ENCODE data around the gene SRPK3.

SRPK3 gene

DNA sequence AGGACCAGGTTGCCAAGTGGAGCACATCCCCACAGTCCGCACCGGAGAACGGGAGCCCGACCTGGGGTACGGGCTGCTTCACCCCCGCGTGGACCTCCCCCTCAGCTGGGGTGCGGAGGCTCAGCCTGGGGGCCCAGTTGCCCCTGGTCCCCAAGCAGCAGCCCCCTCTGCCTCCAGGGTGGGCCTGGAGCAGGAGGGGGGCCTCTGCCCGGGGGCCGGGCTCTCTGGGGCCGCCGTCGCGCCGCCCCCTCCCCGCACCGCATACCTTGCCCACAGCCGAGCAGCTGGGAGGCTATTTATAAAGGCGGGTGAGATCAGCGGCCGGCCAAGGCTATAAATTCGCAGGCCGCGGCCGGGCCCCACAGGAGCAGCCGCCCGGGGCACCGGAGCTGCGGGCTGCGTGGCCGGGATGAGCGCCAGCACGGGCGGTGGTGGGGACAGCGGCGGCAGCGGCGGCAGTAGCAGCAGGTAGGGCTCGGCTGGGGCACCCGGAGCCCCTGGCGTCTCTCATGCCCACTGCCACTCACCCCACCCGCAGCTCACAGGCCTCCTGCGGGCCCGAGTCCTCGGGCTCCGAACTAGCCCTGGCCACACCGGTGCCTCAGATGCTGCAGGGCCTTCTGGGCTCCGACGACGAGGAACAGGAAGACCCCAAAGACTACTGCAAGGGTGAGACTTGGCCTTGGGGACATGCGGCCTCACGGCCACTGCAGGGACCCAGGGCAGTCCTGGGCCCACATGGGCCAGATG lies at the start of gene SRPK3:
Gene SRPK3 (plus strand): TSS at position 364 of the 750 bp plus-strand sequence. CDS start 46 bp downstream, at position 410.
- no peaks in the 10 kb centered on the region for H3K9me3 ChIP-seq (ENCODE audit: insufficient read depth, low read depth, low read length)
- H3K27ac ChIP-seq (ENCODE audit: low read length), result no peak within 1 kb of the TSS
- H3K9ac ChIP-seq (ENCODE audit: low read depth, low read length), result no peak within 1 kb of the TSS
- no peaks in the 10 kb centered on the region for H3K4me1 ChIP-seq (ENCODE audit: insufficient read depth, low read length)
- no peaks in the 10 kb centered on the region for H3K27me3 ChIP-seq (ENCODE audit: insufficient read depth, low read length)
- H3K4me3 ChIP-seq (ENCODE audit: low read length), result no peak within 1 kb of the TSS
- H3K36me3 ChIP-seq (ENCODE audit: insufficient read depth, low read depth, low read length), result no peaks in the 10 kb centered on the region

DNA sequence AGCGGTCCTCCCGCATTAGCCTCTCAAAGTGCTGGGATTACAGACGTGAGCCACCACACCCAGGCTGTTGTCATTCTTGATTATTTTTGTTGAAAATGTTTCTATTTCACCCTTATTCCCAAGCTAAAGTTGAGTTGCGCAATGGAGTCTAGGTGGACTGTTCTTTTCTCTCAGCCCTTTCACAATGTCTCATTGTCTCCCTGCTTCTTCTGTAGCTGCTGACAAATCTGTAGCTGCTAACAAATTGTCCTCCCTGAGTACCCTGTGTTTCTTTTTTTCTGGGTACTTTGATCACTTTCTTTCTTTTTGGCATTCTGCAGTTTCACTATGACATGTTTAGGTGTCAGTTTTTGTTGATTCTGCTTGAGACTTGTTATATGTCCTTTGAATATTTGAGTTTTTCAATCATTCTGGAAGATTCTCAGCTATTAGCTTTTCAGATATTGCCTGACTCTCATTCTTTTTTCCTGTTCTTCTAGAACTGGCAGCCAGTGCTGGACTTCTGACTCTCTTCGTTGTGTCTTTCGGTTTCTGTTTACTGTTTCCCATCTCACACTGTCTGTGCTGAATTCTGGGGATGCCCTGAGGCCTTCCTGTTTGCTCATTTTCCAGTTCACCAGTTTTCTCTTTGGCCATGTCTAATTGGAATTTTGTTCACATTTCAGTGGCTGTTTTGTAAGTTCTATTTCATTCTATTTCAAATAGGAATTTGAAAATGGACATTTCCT lies 49.6 kb upstream of the SRPK3 start:
- H3K9me3 ChIP-seq (ENCODE audit: insufficient read depth, low read depth, low read length), result no peaks in the 10 kb centered on the region
- peaks cover 9% of the 10 kb centered on the region; the same call in 1 of the 2 replicates for H3K4me1 ChIP-seq (ENCODE audit: insufficient read depth, low read length)
- no peaks in the 10 kb centered on the region for H3K27me3 ChIP-seq (ENCODE audit: insufficient read depth, low read length)
- no peak overlapping the region for H3K4me3 ChIP-seq (ENCODE audit: low read length)
- no peak overlapping the region for H3K9ac ChIP-seq (ENCODE audit: low read depth, low read length)
- no peak overlapping the region for H3K27ac ChIP-seq (ENCODE audit: low read length)
- no peaks in the 10 kb centered on the region for H3K36me3 ChIP-seq (ENCODE audit: insufficient read depth, low read depth, low read length)

- no peaks in the 10 kb centered on the region for H3K27me3 ChIP-seq (ENCODE audit: insufficient read depth, low read length)
- no peak overlapping the region for H3K27ac ChIP-seq (ENCODE audit: low read length)
- H3K9ac ChIP-seq (ENCODE audit: low read depth, low read length), result no peak overlapping the region
- no peak overlapping the region for H3K4me3 ChIP-seq (ENCODE audit: low read length)
- no peaks in the 10 kb centered on the region for H3K9me3 ChIP-seq (ENCODE audit: insufficient read depth, low read depth, low read length)
- peaks cover 8% of the 10 kb centered on the region; the same call in 1 of the 2 replicates for H3K4me1 ChIP-seq (ENCODE audit: insufficient read depth, low read length)
- no peaks in the 10 kb centered on the region for H3K36me3 ChIP-seq (ENCODE audit: insufficient read depth, low read depth, low read length)
These were observed 49.0 kb upstream of the SRPK3 start for GRCh38 chrX:153731845-153732215.

DNA sequence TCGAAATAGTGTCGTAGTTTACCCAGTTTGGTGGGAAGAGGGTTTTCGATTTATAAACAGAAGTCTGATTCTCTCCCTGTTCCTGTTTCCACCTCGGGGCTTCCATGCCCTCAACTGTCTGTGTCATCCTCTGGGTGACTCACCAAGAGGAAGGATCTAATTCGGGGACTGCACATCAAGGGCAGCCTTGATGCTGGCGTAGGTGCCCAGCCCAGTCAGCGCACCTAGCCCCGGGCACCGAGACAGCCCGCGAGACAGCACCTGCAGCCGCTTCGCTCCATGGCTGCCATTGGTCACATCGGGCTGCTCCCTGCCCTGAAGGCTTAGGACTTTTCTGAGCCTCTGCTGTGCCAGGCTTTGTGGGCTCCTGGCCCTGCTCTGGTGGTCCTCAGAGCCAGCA lies 48.4 kb upstream of the SRPK3 start:
- Histone ChIP-seq H3K27ac (ENCODE audit: low read length) (no peak overlapping the region), H3K4me1 (ENCODE audit: insufficient read depth, low read length) (peaks cover 3% of the 10 kb centered on the region; the same call in 1 of the 2 replicates)

DNA sequence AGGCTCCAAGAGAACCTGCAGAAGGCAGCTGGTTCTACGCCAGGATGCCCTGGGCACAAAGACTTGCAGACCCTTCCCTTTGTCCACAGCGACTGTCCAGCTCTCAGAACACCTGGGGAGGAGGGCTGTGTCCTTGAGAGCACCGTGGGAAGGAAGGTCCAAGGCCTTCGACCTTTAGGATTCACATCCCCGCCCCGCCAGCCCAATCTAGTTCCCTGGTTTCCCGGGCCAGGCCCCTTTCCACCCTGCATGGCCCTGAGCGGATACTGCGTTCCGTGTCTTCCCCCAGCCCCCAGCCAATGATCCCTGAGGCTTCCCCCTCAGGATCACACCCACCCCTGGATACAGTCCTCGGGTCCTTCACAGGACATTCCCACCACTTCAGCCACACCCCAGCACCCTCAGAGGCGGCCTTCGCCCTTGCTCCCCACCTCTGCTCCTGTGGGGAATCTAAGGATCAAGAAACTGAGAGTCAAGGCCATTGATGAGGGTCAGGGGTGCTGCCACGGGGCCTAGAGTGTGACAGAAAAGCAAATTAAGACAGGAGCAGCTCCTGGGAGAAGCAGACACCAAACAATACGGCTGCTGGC lies 47.1 kb upstream of the SRPK3 start:
- no peaks in the 10 kb centered on the region for H3K27me3 ChIP-seq (ENCODE audit: insufficient read depth, low read length)
- no peaks in the 10 kb centered on the region for H3K36me3 ChIP-seq (ENCODE audit: insufficient read depth, low read depth, low read length)
- no peak overlapping the region for H3K9ac ChIP-seq (ENCODE audit: low read depth, low read length)
- H3K27ac ChIP-seq (ENCODE audit: low read length), result no peak overlapping the region
- no peak overlapping the region for H3K4me3 ChIP-seq (ENCODE audit: low read length)
- H3K9me3 ChIP-seq (ENCODE audit: insufficient read depth, low read depth, low read length), result no peaks in the 10 kb centered on the region
- no peaks in the 10 kb centered on the region for H3K4me1 ChIP-seq (ENCODE audit: insufficient read depth, low read length)

More for the DNA sequence above, 48.4 kb upstream of the SRPK3 start:
- no peak overlapping the region for H3K4me3 ChIP-seq (ENCODE audit: low read length)
- H3K36me3 ChIP-seq (ENCODE audit: insufficient read depth, low read depth, low read length), result no peaks in the 10 kb centered on the region
- no peaks in the 10 kb centered on the region for H3K27me3 ChIP-seq (ENCODE audit: insufficient read depth, low read length)
- no peaks in the 10 kb centered on the region for H3K9me3 ChIP-seq (ENCODE audit: insufficient read depth, low read depth, low read length)
- H3K9ac ChIP-seq (ENCODE audit: low read depth, low read length), result no peak overlapping the region

GRCh38 chrX:153734871-153735270 lies 46.0 kb upstream of the SRPK3 start:
- no peak overlapping the region for H3K9ac ChIP-seq (ENCODE audit: low read depth, low read length)
- H3K36me3 ChIP-seq (ENCODE audit: insufficient read depth, low read depth, low read length), result no peaks in the 10 kb centered on the region
- H3K4me1 ChIP-seq (ENCODE audit: insufficient read depth, low read length), result no peaks in the 10 kb centered on the region
- H3K27me3 ChIP-seq (ENCODE audit: insufficient read depth, low read length), result no peaks in the 10 kb centered on the region
- no peak overlapping the region for H3K27ac ChIP-seq (ENCODE audit: low read length)
- no peaks in the 10 kb centered on the region for H3K9me3 ChIP-seq (ENCODE audit: insufficient read depth, low read depth, low read length)
- no peak overlapping the region for H3K4me3 ChIP-seq (ENCODE audit: low read length)

DNA sequence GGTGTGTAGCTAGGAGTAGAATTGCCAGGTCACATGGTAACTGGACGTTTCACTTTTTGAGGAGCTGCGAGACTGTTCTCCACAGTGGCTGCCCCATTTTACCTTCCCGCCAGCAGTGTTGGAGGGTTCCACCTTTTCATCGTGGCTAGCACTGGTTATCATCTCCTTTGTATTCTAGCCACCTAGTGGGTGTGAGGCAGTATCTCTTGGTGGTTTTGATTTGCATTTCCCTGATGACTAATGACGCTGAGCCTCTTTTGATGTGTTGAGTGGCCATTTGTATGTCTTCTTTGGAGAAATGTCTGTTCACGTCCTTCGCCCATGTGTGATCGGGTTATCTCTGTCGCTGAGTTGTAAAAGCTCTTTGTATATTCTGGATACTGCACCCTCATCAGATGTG lies 45.6 kb upstream of the SRPK3 start:
- Histone ChIP-seq H3K36me3 (ENCODE audit: insufficient read depth, low read depth, low read length) (no peaks in the 10 kb centered on the region), H3K4me1 (ENCODE audit: insufficient read depth, low read length) (no peaks in the 10 kb centered on the region), H3K4me3 (ENCODE audit: low read length) (no peak overlapping the region), H3K27me3 (ENCODE audit: insufficient read depth, low read length) (no peaks in the 10 kb centered on the region), H3K9me3 (ENCODE audit: insufficient read depth, low read depth, low read length) (no peaks in the 10 kb centered on the region), H3K9ac (ENCODE audit: low read depth, low read length) (no peak overlapping the region), H3K27ac (ENCODE audit: low read length) (no peak overlapping the region)

GRCh38 chrX:153736071-153736820 lies 44.6 kb upstream of the SRPK3 start:
- Histone ChIP-seq H3K9ac (ENCODE audit: low read depth, low read length) (no peak overlapping the region), H3K4me1 (ENCODE audit: insufficient read depth, low read length) (no peaks in the 10 kb centered on the region), H3K36me3 (ENCODE audit: insufficient read depth, low read depth, low read length) (no peaks in the 10 kb centered on the region), H3K9me3 (ENCODE audit: insufficient read depth, low read depth, low read length) (no peaks in the 10 kb centered on the region), H3K27ac (ENCODE audit: low read length) (no peak overlapping the region), H3K27me3 (ENCODE audit: insufficient read depth, low read length) (no peaks in the 10 kb centered on the region), H3K4me3 (ENCODE audit: low read length) (no peak overlapping the region)

- H3K36me3 ChIP-seq (ENCODE audit: insufficient read depth, low read depth, low read length), result no peaks in the 10 kb centered on the region
- H3K27ac ChIP-seq (ENCODE audit: low read length), result no peak overlapping the region
- no peaks in the 10 kb centered on the region for H3K4me1 ChIP-seq (ENCODE audit: insufficient read depth, low read length)
- H3K9ac ChIP-seq (ENCODE audit: low read depth, low read length), result no peak overlapping the region
- no peak overlapping the region for H3K4me3 ChIP-seq (ENCODE audit: low read length)
- H3K27me3 ChIP-seq (ENCODE audit: insufficient read depth, low read length), result no peaks in the 10 kb centered on the region
- H3K9me3 ChIP-seq (ENCODE audit: insufficient read depth, low read depth, low read length), result no peaks in the 10 kb centered on the region
These were observed 43.9 kb upstream of the SRPK3 start for GRCh38 chrX:153736871-153737441.

GRCh38 chrX:153738056-153738605 lies 42.7 kb upstream of the SRPK3 start:
- H3K9ac ChIP-seq (ENCODE audit: low read depth, low read length), result no peak overlapping the region
- no peaks in the 10 kb centered on the region for H3K4me1 ChIP-seq (ENCODE audit: insufficient read depth, low read length)
- H3K4me3 ChIP-seq (ENCODE audit: low read length), result no peak overlapping the region
- no peaks in the 10 kb centered on the region for H3K36me3 ChIP-seq (ENCODE audit: insufficient read depth, low read depth, low read length)
- no peaks in the 10 kb centered on the region for H3K27me3 ChIP-seq (ENCODE audit: insufficient read depth, low read length)
- no peak overlapping the region for H3K27ac ChIP-seq (ENCODE audit: low read length)
- H3K9me3 ChIP-seq (ENCODE audit: insufficient read depth, low read depth, low read length), result no peaks in the 10 kb centered on the region

Measured in iPS-20b (cell line).